Activated CD4-positive, alpha-beta T cell treated with anti-CD3 and anti-CD28 coated beads, Interleukin-2, amount 50 U/mL, for 1 hour (primary cell): ENCODE data around the gene ATP2A2.
"Not testable (repeated sequence)": the region's sequence is repeated elsewhere in the genome, so short reads cannot be mapped to it uniquely, and the experiment has no call there.

Experiments used
- DNase-seq: peaks from one replicate; pipeline ENCODE4 v3.0.0-alpha.2; 2020

Gene ATP2A2

DNA sequence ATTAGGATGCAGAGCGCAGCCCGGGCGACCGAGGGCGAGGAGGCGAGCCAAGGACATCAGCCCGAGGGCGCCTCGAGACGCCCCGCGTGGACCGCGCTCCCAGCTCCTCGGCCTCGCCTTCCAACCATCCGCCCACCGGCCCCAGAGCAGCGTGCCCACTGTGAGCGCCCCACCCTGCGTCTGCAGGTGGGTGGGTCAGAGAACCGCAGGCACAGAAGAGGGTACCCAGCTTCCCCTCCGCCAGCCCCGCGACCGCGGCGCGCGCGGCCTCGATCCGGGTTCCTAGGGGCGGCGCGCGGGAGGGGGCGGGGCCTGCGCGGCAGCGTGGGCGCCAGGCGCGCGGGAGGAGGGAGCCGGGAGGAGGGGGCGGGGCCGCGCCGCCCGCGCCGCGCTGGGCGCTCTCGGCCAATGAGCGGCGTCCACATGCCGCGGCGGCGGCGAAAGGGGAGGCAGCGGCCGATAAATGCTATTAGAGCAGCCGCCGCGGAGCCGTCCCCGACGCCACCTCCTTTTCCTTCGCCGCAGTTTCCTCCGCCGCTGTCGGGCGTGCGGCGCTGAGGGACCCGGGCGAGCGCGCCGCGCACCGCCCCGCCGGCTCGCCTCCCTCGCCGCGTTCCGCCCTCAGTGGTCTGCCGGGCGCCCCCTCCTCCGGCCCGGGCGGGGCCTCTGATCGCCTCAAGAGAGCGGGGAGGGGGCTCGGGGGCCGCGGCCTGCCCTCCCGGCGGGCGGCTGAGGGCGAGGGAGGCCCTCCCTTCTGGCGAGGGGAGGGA lies at the start of gene ATP2A2:
Gene ATP2A2, plus strand, starts transcription at position 469 of the 770 bp plus-strand sequence. CDS start 543 bp downstream, outside the sequence.
- peak; percentile 89 for DNase-seq

DNA sequence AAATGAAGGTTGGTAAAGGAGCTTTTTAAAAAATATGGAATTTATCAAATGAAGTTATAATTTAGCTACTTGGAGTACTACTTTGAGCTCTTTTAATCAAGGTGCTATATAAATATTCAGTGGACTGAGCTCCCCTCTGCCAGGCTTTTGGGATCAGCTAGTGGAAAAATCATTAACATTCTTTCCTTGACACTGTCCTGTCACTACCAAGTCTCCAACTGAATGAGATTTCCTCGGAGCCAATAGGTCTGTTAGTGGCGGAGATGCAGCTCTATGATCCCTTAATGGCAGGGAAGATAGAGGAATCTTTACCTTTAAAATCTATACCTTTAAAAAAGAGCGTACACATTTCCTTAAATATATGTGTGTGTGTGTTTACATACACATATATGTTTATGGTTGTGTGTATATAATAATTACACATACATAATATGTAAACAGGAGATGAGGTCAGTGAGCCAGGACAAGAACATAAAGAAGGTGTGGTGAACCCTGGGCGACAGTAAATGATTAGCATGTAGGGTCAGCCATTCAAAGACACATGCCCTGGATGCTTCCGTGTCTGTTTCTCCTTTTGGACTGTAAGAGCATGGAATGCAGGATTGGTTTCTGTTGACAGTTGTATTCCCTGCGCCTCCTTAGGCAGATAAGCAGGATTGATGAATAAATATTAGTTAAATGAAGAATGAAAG lies 47.7 kb upstream of the ATP2A2 start:
- DNase-seq: no peak

DNA sequence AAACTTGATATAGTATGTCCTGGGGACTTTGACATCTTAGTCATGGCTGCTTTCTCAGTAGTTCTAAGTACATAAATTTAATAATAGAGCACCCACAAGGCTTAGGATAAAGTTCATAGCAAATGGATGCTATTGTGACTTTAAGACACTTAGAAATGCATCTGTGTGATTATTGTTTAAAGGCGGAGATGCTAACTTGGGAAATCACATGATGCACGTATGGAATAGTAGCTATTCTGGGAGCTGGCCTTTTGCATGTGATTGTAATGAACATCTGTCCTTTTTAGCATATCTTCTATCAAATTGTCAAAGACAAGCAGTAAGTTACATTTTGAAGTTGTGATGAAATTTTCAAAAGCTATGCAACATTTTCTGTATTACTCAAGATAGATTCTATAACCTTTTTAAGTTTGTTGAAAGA lies 46.7 kb upstream of the ATP2A2 start:
- DNase-seq: no peak

DNA sequence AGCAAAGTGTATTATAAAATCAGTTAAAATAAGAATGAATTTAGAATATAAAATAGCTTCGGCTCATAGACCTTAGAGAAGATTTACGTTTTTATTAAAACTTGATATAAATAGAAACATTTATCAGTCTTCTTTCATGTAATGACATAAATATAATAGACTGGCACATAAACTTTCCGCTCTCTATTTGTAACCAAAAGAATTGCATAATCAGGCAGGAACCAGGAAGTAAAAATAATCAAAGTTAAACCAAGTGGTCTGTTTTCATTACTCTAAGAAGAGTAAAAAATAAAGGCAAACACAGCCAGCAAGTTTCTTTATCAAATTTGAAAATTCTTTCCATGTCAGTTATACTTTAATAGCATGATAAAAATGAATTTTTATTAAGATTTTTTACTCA lies 46.3 kb upstream of the ATP2A2 start:
- no peak for DNase-seq

DNA sequence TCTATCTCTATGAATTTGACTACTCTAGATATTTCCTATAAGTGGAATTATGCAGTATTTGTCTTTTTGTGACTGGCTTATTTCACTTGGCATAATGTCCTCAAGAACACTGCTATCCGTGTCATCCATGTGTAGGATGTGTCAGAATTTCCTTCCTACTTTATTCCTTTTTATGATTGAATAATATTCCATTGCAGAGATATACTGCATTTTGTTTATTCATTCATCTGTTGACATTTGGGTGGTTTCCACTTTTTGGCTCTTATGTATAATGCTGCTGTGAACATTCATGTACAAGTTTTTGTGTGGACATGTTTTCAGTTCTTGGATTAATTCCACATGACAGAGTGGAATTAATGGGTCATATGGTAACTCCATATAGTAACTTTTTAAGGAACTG lies 45.7 kb upstream of the ATP2A2 start:
- DNase-seq: no peak

DNA sequence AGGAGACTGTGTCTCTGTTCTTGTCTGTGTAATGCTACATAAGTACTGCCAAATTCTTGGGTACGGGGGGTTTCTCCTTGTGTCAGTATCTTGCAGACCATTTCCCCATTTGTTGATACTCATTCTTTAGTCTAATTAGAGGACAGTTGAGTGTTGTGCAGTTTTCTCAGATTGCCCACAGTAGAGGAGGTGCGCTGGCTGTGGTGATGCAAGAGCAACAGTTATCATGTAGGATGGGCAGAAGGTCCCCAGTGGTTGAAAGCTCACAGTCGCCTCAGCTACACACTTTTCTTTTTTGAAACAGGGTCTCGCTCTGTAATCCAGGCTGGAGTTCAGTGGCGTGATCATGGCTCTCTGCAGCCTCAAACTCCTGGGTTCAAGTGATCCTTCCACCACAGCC lies 37.8 kb upstream of the ATP2A2 start:
- DNase-seq: no peak

DNA sequence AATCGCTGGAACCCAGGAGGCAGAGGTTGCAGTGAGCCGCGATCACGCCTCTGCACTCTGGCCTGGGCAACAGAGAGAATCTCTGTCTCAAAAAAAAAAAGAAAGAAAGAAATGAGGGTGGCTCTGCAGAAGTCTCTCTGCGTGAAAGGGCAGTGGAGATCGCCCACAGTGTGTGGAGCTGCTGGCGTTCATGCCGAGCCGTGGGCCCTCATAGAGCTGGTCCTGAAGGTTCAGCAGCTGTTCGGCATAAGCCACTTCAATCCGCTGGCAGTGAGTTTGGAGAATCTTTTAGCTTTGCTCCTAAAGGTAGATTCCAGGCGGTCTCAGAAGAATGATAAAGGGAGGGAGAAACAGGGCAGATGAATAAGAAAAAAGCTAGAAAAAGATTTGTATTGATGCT lies 36.7 kb upstream of the ATP2A2 start:
- no peak for DNase-seq

DNA sequence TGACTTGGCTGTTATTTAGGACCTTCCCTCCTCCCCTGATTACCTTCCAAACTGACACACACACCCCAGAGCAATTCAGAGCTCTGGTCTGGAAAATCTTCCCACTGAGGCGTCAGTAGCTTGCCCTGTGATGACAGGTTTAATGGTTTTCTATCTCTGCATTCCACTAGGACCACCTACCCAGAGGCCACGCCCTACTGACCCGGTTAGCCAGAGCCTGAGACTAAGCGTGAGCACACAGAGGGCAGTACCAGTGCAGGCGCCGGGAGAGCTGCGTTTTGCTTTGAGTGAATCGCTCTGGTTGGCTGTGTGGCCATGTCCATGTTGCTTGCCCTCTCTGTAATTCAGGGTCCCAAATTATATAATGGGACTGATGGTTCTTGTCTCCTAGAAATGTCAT lies 36.2 kb upstream of the ATP2A2 start:
- no peak for DNase-seq

DNA sequence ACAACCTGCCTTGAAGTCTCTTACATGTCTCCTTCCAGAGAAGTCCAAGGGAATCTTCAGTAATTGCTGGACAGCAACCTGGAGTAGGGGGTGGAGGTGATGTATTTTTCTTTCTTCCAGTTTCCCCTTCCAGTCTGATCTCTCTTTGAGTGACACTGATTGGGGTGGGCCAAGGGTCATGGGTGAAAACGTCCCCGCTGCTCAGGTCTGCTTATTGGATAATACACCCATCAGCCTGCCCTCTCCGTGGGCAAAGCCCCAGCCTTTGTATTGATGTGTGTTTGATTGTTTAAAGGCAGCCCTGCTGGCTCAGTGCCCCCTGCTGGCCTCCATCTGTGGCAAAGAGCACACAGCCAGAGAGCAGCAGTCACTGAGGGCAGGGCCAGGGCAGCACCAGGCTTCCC lies 35.7 kb upstream of the ATP2A2 start:
- peak; percentile 55 for DNase-seq

DNA sequence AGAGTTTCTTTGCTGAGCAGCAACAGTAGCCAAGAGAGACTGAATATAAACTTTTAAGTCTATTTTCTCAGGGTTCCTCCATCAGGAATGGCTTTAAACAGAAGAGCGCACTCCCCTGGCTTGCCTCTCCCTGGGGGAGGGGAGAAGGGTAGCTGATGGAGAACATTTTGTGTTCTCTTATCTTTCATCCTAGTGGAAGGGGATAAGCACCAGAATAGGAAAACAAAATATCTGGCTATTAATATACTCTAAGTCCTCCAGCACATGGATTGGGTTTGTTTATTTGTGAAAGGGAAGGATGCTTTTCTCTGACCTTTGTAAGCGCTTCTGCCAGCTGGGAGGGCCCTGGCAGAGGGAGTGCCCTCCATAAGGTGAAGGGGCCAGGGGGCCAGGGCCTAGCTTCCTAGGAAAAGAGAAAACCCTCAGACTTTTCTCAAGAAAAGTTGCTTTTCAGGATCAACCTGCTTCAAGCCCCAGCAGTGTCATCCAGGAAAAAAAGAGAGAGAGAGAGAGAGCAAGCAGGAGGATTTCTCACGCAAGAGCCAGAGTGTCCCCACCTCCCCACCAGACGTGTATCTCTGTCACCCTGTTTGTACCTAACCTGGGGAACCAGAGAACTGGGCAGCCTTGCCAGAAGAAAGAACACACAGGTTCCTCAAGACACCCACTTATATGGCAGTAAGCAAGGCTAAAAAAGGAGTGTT lies 34.3 kb upstream of the ATP2A2 start:
- no peak for DNase-seq

DNA sequence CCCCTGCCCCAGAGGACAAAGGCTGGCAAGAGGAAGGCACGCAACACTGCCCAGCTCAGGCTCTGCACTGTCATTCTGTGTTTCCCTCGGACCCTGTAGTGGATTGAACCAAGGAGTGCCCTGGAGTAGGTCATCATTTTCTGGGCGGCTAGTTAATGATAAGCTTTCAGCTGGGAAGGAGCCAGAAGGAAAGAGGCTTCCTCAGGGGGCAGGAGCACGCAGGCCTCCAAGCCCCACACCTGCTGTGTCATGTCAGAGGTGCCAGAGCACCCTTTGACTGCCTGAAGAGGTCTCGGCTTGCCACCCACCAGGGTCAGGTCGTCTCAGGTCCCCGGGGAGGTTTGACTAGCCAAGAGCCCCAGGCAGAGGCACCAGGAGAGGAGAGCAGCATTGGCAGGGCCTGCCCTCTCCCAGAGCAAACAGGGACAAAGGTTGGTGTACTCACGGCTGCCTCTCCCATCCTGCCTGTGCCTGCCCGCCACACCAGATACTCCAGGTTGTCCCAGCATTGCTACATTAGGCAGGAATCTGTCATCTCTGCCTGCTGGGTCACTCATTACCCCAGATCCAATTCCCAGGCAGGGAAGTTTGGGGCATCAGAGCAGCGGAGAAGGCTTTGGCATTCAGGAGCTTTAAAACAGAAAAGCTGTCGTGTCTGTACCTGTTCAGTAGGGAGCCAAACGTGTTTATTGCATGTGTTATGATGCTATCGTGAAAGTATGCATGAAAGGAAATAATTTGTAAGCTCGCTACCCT lies 33.5 kb upstream of the ATP2A2 start:
- no peak for DNase-seq

DNA sequence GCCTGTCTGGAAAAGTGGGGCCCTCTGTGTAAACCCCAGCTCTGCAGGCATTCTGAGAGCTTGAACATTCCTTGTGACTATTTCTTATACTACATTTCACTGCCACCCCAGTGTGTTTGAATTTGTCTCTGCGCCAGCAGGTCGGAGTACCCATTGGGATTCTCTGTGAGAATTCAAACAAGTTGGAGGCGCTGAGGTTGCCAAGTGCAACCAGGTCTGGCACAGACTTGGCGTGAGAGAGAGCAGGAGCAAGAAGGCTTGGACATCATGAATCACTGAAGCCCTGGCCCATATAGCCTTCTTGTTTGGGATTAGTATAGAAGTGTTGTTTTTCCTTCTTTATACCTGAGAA lies 33.0 kb upstream of the ATP2A2 start:
- no peak for DNase-seq

DNA sequence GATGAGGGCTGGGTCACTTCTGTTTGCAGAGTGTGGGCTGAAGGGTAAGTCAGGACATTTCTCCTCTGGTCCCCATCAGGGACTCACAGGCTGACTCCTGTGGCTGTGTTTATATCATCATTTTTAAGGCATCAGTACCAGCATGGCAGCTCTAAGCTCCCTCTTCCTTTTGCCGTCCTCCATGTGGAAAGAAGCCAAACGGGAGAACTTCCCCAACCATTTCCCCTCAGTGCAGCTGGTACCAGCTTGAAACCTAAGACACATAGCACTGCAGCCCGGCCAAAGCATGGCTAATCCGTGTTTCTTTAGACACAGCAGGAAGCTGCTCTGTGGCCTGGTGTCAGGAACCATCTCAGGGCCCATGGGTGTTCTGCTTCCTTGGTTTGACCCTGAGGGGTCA lies 31.9 kb upstream of the ATP2A2 start:
- no peak for DNase-seq

DNA sequence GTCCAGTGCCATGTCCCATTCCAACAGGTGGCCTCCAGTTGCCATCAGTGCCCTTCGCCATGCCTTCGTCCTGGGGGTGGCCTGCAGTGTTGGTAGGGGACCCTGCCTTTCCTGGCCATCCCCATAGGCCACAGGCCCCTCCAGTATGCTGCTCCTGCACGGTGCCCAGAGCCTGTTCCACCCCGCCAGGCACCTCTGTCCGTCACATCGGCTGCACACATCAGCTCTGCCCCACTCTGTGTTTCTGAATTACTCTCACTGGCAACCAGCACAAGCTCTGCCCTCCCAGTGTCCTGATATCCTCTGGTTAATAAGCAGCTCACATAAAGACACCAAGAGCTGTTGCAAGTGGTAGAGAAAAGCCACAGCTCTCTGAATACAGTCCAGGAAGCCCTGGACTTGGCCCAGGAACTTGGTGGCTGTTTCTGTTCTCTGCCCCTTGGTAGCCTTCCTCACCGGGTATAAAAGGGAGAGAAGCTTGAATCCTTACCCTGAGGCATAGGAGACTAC lies 31.3 kb upstream of the ATP2A2 start:
- no peak for DNase-seq

DNA sequence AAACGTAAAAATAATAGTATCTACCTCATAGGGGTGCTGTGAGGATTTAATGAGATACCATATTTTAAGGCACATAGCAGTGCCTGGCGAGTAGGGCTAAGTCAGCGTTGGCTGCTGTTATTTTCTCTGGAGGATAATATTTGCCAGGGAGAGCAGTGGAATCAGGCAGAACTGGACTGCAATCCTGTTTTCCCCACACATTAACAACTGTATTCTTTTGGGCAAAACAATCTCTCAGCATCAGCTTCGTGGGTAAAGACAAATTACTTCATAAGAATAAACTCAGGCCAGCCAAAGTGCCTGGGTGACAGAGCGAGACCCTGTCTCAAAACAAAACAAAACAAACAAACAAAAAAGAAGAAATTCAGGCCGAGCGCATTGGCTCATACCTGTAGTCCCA lies 29.7 kb upstream of the ATP2A2 start:
- no peak for DNase-seq

DNA sequence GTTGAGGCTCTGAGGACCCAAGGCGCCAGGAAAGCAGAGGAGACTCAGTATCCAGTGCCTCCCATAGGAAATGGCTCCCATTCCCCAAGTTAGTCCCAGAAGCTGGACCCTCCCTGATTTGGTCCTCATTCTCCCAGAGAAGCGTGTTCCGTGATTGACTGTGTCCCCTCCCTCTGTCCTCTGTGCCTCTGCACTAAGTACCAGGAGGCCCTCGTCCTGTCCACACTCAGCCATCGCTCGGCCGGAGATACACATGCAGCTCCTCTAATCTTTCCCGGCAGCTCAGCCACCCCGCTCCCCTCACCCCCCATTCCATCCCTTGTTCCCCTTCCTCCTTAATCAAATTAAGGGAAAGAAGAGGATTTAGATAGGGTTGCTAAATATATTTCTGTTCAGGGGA lies 28.3 kb upstream of the ATP2A2 start:
- no peak for DNase-seq

DNA sequence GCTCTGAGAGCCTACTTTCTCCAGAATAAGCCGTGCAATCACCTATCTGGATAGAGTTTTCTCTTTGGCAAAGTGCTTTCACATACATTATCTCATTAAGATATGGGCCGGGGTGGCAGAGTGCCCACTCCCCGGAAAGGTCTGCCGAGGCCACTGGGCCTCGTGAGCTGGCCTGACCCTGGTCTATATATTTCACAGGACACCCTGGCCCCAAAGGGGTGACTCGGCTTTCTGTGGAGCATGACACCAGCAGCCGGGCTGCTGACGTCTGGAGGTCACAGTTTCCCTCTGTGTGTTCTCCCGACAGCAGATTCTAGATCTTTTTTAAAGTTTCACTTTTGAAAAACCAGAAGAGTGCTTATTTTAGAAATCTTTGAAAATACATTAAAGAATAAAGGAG lies 27.9 kb upstream of the ATP2A2 start:
- no peak for DNase-seq

DNA sequence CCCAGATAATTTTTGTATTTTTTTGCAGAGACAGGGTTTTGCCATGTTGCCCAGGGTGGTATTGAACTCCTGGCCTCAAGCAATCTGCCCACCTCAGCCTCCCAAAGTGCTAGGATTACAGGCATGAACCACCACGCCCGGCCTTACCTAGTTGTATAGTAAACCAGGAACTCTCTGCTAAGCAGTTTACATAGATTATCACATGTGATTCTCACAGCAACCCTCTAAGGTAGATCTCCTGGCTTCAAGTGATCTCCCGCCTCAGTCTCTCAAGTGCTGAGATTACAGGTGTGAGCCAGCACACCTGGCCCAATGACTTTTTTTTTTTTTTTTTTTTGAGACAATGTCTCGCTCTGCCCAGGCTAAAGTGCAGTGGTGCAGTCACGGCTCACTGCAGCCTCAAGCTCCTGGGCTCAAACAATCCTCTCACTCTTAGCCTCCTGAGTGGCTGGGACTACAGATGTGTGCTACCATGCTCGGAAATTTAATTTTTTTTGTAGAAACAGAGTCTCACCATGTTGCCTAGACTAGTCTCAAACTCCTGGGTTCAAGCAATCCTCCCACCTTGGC lies 26.0 kb upstream of the ATP2A2 start:
- DNase-seq: no peak

DNA sequence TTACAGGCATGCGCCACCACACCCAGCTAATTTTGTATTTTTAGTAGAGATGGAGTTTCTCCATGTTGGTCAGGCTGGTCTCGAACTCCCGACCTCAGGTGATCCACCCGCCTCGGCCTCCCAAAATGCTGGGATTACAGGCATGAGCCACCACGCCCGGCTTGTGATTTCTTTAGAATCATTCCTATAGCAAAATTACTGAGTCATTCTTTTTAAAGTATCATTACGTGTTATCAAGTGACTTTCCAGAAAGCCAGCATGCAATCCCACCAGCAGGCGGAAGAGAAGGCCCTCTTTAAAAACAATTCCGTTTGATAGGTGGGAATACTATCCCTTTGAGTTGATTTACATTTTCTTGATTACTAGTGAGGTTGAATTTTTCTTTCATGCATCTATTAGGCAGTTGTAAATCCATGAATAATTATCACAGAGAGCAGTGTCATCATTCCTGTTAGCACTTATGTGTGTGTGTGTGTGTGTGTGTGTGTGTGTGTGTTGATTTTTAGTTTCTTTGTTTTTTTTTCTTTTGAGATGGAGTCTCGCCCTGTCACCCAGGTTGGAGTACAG lies 25.1 kb upstream of the ATP2A2 start:
- not testable (repeated sequence) for DNase-seq

DNA sequence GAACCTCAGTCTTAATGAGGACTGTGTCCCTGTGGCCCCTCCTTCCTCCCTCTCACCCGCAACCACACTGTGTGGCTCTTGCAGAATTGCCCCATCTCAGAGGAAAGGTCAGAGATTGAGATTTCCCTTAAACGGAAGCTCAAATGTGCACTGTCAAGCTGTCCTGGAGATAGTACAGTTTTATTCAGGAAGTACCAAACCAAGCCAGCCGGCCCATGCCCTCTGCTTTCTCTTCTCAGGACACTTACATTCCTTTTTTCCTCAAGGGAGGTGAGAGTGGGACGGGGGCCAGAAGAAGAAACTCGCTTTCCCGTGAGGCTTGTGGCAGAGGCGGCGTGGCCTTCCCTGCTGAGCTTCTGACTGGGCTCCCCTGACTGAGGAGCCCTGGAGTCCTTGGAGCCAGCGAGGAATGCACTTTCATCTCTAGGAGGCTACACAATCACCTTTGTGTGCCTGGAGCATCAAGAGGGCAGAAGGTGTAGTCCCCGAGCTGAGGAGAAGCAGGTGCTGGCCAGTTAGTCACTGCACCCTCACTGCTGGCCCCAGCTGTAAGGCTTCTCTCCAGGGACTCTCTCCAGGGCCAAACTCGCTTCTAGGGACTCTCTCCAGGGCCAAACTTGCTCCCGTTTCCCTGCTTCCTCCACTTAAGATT lies 24.1 kb upstream of the ATP2A2 start:
- no peak for DNase-seq

DNA sequence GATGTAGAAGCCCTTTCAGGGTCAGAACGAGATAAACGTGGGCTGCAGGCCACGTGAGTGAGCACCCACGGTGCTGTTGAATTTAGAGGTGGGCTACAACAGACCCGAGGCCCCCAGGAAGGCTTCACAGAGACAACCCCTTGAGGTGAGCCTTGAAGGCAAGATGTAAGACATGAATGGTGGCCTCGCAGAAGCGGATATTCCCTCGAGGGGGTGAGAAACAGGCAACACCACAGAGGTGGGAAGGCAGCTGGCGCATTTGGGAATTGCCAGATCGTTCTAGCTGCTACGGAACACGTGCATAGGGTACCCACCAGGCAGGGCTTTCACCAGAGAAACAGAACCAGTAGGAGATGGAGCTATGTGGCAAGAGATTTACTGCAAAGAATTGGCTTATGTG lies 22.6 kb upstream of the ATP2A2 start:
- DNase-seq: no peak
